OCI-LY7 (cell line): ENCODE results near the gene CCDC9. TPM values are rescaled to one million over a fixed set of nuclear protein-coding genes. Genes with fewer than 3 reads are reported as not detected.
A peak's percentile ranks its signal among the peaks of the same experiment; 100 is the strongest.

ENCODE experiments used
- BruUV-seq: library from RNA; stranded (reverse); fragments of 400-500 nt; replicated peaks from 2 replicates; lab custom pipeline; 2021; lab: Mats Ljungman, UMichigan
- CTCF ChIA-PET: fragments of 300-600 bp; sonication (Branson Sonifier 250); formaldehyde crosslinking; loops from one replicate; lab custom pipeline; 2022; ENCODE audit warnings: antibody characterized with exemption; ENCODE audit not compliant: unreplicated experiment; lab: Charles Lee
- POLR2A ChIA-PET: fragments of 300-600 bp; sonication (Branson Sonifier 250); formaldehyde crosslinking; loops from one replicate; lab custom pipeline; 2022; ENCODE audit warnings: antibody characterized with exemption; lab: Charles Lee
- DNase-seq: peaks from one replicate; pipeline ENCODE4 v3.0.0-alpha.2; 2015; ENCODE audit warnings: low spot score
- H2AFZ ChIP-seq: fragments of 200-600 bp; sonication (generic), shearing (Covaris generic); 2 replicates; pipeline ENCODE4 v1.6.1; 2014; ENCODE audit warnings: mild to moderate bottlenecking, antibody characterized with exemption, low read length, moderate library complexity
- H3K27ac ChIP-seq: fragments of 200-600 bp; sonication (generic); 2 replicates; pipeline ENCODE4 v1.5.1; 2014; ENCODE audit warnings: mixed run types, low read depth, mild to moderate bottlenecking, moderate library complexity, low read length, inconsistent platforms; ENCODE audit not compliant: poor library complexity, severe bottlenecking
- H3K36me3 ChIP-seq: fragments of 200-600 bp; sonication (generic); 2 replicates; pipeline ENCODE4 v1.6.1; 2014; ENCODE audit warnings: mild to moderate bottlenecking, antibody characterized with exemption, low read length, moderate library complexity, mixed read lengths; ENCODE audit not compliant: insufficient read depth
- H3K4me1 ChIP-seq: fragments of 200-600 bp; sonication (generic); 2 replicates; pipeline ENCODE4 v1.5.1; 2014; ENCODE audit warnings: mild to moderate bottlenecking, low read length; ENCODE audit not compliant: insufficient read depth, poor library complexity, severe bottlenecking
- H3K4me2 ChIP-seq: fragments of 200-600 bp; sonication (generic); 2 replicates; pipeline ENCODE4 v1.6.1; 2014; ENCODE audit warnings: mild to moderate bottlenecking, low read length
- H3K4me3 ChIP-seq: fragments of 200-600 bp; sonication (generic); 2 replicates; pipeline ENCODE4 v1.5.1; 2014; ENCODE audit warnings: mild to moderate bottlenecking, low read depth, low read length; ENCODE audit not compliant: poor library complexity, severe bottlenecking
- H3K79me2 ChIP-seq: fragments of 200-600 bp; sonication (generic); 2 replicates; pipeline ENCODE4 v1.6.1; 2016; ENCODE audit warnings: low read depth, mild to moderate bottlenecking, low read length, moderate library complexity, mixed read lengths; ENCODE audit not compliant: insufficient read depth
- H3K9me2 ChIP-seq: fragments of 200-600 bp; sonication (generic); 2 replicates; pipeline ENCODE4 v1.6.1; 2016; ENCODE audit warnings: mild to moderate bottlenecking, low read length, mixed read lengths; ENCODE audit not compliant: insufficient read depth
- H3K9me3 ChIP-seq: fragments of 200-600 bp; sonication (generic); 2 replicates; pipeline ENCODE4 v1.6.1; 2014; ENCODE audit warnings: mild to moderate bottlenecking, mixed run types, low read length, mixed read lengths
- H4K20me1 ChIP-seq: fragments of 200-600 bp; sonication (generic); 2 replicates; pipeline ENCODE4 v1.6.1; 2014; ENCODE audit warnings: mild to moderate bottlenecking, antibody characterized with exemption, low read length, moderate library complexity, mixed read lengths; ENCODE audit not compliant: insufficient read depth
- EZH2phosphoT487 ChIP-seq: fragments of 200-600 bp; sonication (generic); IDR thresholded peaks from 2 replicates; pipeline ENCODE4 v1.6.1; 2018; ENCODE audit warnings: low read depth, borderline replicate concordance, mild to moderate bottlenecking, mixed run types, antibody characterized with exemption, low read length, moderate library complexity, mixed read lengths
- intact Hi-C: fragments of 100-400 bp; cut with micrococcal nuclease; formaldehyde crosslinking; loops from one replicate; pipeline ENCODE4 v1.10.0; 2022; ENCODE audit not compliant: unreplicated experiment
- total RNA-seq, 2 experiments: library from RNA; depleted of rRNA in 1 of 2; stranded (reverse); fragments of >200 nt in 1 of 2; shearing (Covaris generic) in 1 of 2; gene quantifications; 2 replicates each; pipeline ENCODE4 v1.2.3, GENCODE V29; 2014 to 2022
- TF ChIP-seq, protein P1 (sequence below): fragments of 200-600 bp; sonication (generic); conservative IDR thresholded peaks from 2 replicates; pipeline ENCODE4 v1.5.1; 2014; ENCODE audit warnings: mild to moderate bottlenecking, antibody characterized with exemption, low read length, moderate library complexity, mixed read lengths

Gene CCDC9
- total RNA-seq, 2 experiments from 2014 or later: 7.9 to 19.7 TPM

- DNase-seq: peak; percentile 86
- Histone ChIP-seq H3K27ac (peak overlapping the region; percentile 42), H3K9me3 (no peaks in the 10 kb centered on the region), H3K36me3 (no peaks in the 10 kb centered on the region), H3K4me2 (peak overlapping the region; percentile 99), H3K4me1 (peaks cover 54% of the 10 kb centered on the region), H2AFZ (peak overlapping the region; percentile 93), H3K9me2 (no peaks in the 10 kb centered on the region), H4K20me1 (no peaks in the 10 kb centered on the region), H3K4me3 (peak overlapping the region; percentile 90), H3K79me2 (no peaks in the 10 kb centered on the region)
- ChIA-PET CTCF (no interaction called here), POLR2A (no interaction called here)
- no TSS peak for BruUV-seq
- no peak for TF ChIP-seq EZH2phosphoT487
- TF ChIP-seq, protein P1, sequence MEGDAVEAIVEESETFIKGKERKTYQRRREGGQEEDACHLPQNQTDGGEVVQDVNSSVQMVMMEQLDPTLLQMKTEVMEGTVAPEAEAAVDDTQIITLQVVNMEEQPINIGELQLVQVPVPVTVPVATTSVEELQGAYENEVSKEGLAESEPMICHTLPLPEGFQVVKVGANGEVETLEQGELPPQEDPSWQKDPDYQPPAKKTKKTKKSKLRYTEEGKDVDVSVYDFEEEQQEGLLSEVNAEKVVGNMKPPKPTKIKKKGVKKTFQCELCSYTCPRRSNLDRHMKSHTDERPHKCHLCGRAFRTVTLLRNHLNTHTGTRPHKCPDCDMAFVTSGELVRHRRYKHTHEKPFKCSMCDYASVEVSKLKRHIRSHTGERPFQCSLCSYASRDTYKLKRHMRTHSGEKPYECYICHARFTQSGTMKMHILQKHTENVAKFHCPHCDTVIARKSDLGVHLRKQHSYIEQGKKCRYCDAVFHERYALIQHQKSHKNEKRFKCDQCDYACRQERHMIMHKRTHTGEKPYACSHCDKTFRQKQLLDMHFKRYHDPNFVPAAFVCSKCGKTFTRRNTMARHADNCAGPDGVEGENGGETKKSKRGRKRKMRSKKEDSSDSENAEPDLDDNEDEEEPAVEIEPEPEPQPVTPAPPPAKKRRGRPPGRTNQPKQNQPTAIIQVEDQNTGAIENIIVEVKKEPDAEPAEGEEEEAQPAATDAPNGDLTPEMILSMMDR: no peak
- intact Hi-C loops: no loop called here
Measured at GRCh38 chr19:47231215-47232054, 24.9 kb upstream of the CCDC9 start.

DNA sequence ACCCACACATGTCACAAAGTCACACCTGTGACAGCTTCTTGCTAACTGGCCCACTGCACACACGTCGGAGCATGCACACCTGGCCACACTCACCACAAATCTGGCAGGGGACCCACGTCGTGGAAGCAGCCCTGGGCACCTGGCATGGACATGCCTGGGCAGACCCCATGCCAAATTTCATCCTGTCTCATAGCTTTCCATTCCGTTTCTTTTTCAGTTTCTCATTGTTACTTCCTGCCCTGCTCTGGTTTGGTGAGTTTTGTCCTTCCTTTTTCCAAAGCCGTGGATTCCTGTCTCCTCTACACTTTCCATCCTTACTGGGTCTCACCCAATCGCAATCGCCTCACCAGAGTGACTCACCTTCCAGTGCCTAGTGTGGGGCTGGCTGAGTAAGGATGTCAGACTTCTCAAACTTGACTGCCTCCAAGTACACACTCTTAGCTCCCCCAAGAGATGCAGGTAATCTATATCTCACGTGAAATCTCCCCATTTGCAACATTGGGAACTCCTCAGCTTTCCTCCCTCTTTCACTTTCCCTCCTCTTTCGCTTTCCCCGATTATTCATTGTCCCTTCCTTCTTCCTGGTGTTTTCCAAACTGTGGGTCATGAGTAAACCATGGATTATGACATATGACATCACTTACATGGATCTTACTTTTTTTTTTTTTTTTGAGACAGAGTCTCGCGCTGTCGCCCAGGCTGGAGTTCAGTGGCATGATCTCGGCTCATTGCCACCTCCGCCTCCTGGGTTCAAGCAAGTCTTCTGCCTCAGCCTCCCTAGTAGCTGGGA is 23.7 kb upstream of the CCDC9 start:
- peak overlapping the region; percentile 96 for H3K4me2 ChIP-seq
- H3K27ac ChIP-seq: no peak overlapping the region
- no peak overlapping the region for H3K4me3 ChIP-seq
- peaks cover 54% of the 10 kb centered on the region for H3K4me1 ChIP-seq
- peak; percentile 52 for DNase-seq
- no peaks in the 10 kb centered on the region for H4K20me1 ChIP-seq
- POLR2A ChIA-PET: no interaction called here
- no peaks in the 10 kb centered on the region for H3K36me3 ChIP-seq
- intact Hi-C loops: no loop called here
- BruUV-seq: no TSS peak
- H3K9me3 ChIP-seq: no peaks in the 10 kb centered on the region
- no peaks in the 10 kb centered on the region for H3K9me2 ChIP-seq
- H3K79me2 ChIP-seq: no peaks in the 10 kb centered on the region
- CTCF ChIA-PET: interaction anchor here (1.2 kb wide), 1 partner anchor 11 kb away, joined by 3 read pairs; no protein-coding TSS in a partner anchor
- TF ChIP-seq, protein P1: no peak
- no peak for TF ChIP-seq EZH2phosphoT487
- peak overlapping the region; percentile 14; the same call in 1 of the 2 replicates for H2AFZ ChIP-seq
